ENCODE results near the gene RESP18.
"Not testable (repeated sequence)": the region's sequence is repeated elsewhere in the genome, so short reads cannot be mapped to it uniquely, and the experiment has no call there.

The RESP18 gene

GRCh38 chr2:219325136-219325535, 7.4 kb downstream of the RESP18 start:
- no peak for DNase-seq

- no peak for DNase-seq
Measured at GRCh38 chr2:219323434-219323833, 9.1 kb downstream of the RESP18 start.

- DNase-seq = no peak
Measured at GRCh38 chr2:219314804-219315468, 17.6 kb downstream of the RESP18 start.

- not testable (repeated sequence) for DNase-seq
Measured at GRCh38 chr2:219312683-219313263, 19.8 kb downstream of the RESP18 start.

- DNase-seq = peak; percentile 54 to 87
Measured at GRCh38 chr2:219309278-219309677, 23.3 kb downstream of the RESP18 start, which contains the start of gene PTPRN. PTPRN (minus strand) TSS chr2:219309401; CDS start chr2:219309332, 69 bp downstream.

GRCh38 chr2:219308142-219309101, 24.1 kb downstream of the RESP18 start:
- DNase-seq = no peak

- DNase-seq = no peak
Measured at GRCh38 chr2:219306047-219306446, 26.5 kb downstream of the RESP18 start.

GRCh38 chr2:219304223-219304622, 28.3 kb downstream of the RESP18 start:
- DNase-seq = no peak

- DNase-seq = no peak
Measured at GRCh38 chr2:219302412-219302968, 30.1 kb downstream of the RESP18 start.

- DNase-seq = no peak
Measured at GRCh38 chr2:219300022-219300421, 32.5 kb downstream of the RESP18 start.

GRCh38 chr2:219299372-219299760, 33.2 kb downstream of the RESP18 start:
- DNase-seq = no peak

- DNase-seq = peak; percentile 35 to 71
Measured at GRCh38 chr2:219298759-219299371, 33.7 kb downstream of the RESP18 start.

GRCh38 chr2:219297766-219298456, 34.6 kb downstream of the RESP18 start:
- DNase-seq = no peak

GRCh38 chr2:219296631-219297391, 35.7 kb downstream of the RESP18 start:
- no peak for DNase-seq

- DNase-seq = no peak
Measured at GRCh38 chr2:219296142-219296541, 36.4 kb downstream of the RESP18 start.

GRCh38 chr2:219294356-219295351, 37.9 kb downstream of the RESP18 start:
- peak in 1 of 2 experiments; percentile 56 for DNase-seq

- no peak for DNase-seq
Measured at GRCh38 chr2:219293736-219294231, 38.8 kb downstream of the RESP18 start.

- no peak for DNase-seq
Measured at GRCh38 chr2:219292616-219293015, 39.9 kb downstream of the RESP18 start.

- no peak for DNase-seq
Measured at GRCh38 chr2:219291910-219292490, 40.5 kb downstream of the RESP18 start.

Measured in NCI-H446 (cell line).